Thyroid gland (tissue), 4 donors: ENCODE results near the gene AKAP5. TPM values are rescaled to one million over a fixed set of nuclear protein-coding genes. Genes with fewer than 3 reads are reported as not detected.

Experiments
- DNase-seq, 2 donors: peaks; one replicate each; pipeline ENCODE4 v3.0.0-alpha.2; 2019
- H3K27ac ChIP-seq, 3 donors: fragments of 200-600 bp; sonication (generic); 1 replicate in 2 of 3; 2 replicates in 1 of 3; pipeline ENCODE4 v1.5.1; 2016 to 2019; ENCODE audit warnings: mild to moderate bottlenecking in 1 of 3, moderate library complexity in 1 of 3
- H3K27me3 ChIP-seq: fragments of 200-600 bp; sonication (generic); one replicate; pipeline ENCODE4 v1.5.1; 2019
- H3K36me3 ChIP-seq, 2 donors: fragments of 200-600 bp; sonication (generic); one replicate each; pipeline ENCODE4 v1.5.1; 2016 to 2019
- H3K4me1 ChIP-seq, 2 donors: fragments of 200-600 bp; sonication (generic); one replicate each; pipeline ENCODE4 v1.5.1; 2017 to 2019
- H3K4me3 ChIP-seq, 3 donors: fragments of 200-600 bp; sonication (generic); replicated peaks in 1 of 3; 1 replicate in 2 of 3; 2 replicates in 1 of 3; pipeline ENCODE4 v1.5.1; 2016; ENCODE audit warnings: mild to moderate bottlenecking in 1 of 3
- H3K9me3 ChIP-seq: fragments of 200-600 bp; sonication (generic); one replicate; pipeline ENCODE4 v1.5.1; 2017
- POLR2A ChIP-seq, 2 donors: fragments of 450-650 bp; IDR thresholded peaks; one replicate each; pipeline ENCODE4 v1.6.1; 2017; ENCODE audit warnings: antibody characterized with exemption in 2 of 2, mild to moderate bottlenecking in 2 of 2, moderate library complexity in 1 of 2
- WGBS, 2 donors: methylation state at CpG; one replicate each; pipeline ENCODE4 v1.1.5; 2017; 5-methylcytosine and 5-hydroxymethylcytosine counted together
- intact Hi-C: fragments of 100-400 bp; cut with DNase I; formaldehyde crosslinking; loops from one replicate; pipeline ENCODE4 v1.15.1; 2023
- total RNA-seq, 4 donors: library from RNA; depleted of rRNA; stranded (reverse); fragments of >200 nt; gene quantifications; one replicate each; pipeline ENCODE4 v1.2.3, GENCODE V29; 2016
- TF ChIP-seq, protein P1 (sequence below), 6 experiments: fragments of 200-600 bp in 3 of 6; fragments of 450-650 bp in 3 of 6; sonication (generic) in 3 of 6; IDR thresholded peaks; one replicate each; pipeline ENCODE4 v1.5.1; 2016 to 2019; ENCODE audit warnings: antibody characterized with exemption in 6 of 6, mild to moderate bottlenecking in 2 of 6, inconsistent platforms in 1 of 6, moderate library complexity in 1 of 6

AKAP5 gene
- total RNA-seq, 4 donors from 2014 or later = 0.92 to 1.3 (median 1.0) TPM

DNA sequence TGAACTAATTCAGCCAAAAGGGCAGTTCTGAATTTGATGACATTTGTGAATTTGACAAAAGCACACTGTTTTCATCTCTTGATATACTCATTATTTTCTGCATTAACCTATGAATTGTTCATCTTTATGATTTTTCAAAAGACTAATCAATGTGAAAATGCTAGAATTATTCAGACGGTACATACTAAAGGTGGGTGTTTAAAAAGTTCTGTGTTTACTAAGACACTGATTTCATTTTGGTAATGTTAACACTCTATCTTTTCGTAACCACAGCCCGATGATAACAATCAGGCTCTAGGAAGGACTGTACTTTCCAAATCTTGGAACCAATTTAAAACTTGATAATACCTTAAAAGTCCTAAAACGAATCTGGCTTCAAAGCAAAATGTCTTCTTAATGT is 9.4 kb downstream of the AKAP5 start:
- Histone ChIP-seq H3K27ac (no peak overlapping the region), H3K4me1 (peaks cover 0 to 9% of the 10 kb centered on the region in 2 donors), H3K4me3 (no peak overlapping the region), H3K36me3 (no peaks in the 10 kb centered on the region), H3K9me3 (no peaks in the 10 kb centered on the region), H3K27me3 (no peaks in the 10 kb centered on the region)
- no peak for DNase-seq
- no peak for TF ChIP-seq POLR2A (IDR thresholded peaks at IDR 0.05)
- TF ChIP-seq, protein P1, sequence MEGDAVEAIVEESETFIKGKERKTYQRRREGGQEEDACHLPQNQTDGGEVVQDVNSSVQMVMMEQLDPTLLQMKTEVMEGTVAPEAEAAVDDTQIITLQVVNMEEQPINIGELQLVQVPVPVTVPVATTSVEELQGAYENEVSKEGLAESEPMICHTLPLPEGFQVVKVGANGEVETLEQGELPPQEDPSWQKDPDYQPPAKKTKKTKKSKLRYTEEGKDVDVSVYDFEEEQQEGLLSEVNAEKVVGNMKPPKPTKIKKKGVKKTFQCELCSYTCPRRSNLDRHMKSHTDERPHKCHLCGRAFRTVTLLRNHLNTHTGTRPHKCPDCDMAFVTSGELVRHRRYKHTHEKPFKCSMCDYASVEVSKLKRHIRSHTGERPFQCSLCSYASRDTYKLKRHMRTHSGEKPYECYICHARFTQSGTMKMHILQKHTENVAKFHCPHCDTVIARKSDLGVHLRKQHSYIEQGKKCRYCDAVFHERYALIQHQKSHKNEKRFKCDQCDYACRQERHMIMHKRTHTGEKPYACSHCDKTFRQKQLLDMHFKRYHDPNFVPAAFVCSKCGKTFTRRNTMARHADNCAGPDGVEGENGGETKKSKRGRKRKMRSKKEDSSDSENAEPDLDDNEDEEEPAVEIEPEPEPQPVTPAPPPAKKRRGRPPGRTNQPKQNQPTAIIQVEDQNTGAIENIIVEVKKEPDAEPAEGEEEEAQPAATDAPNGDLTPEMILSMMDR (IDR thresholded peaks at IDR 0.05) = no peak
- WGBS, 2 donors = 80 to 95% methylated on average over 4 of the region's 4 CpGs
- intact Hi-C loops = loop anchor here (10.0 kb wide), 1 partner anchor 130 kb away; no protein-coding TSS in a partner anchor

DNA sequence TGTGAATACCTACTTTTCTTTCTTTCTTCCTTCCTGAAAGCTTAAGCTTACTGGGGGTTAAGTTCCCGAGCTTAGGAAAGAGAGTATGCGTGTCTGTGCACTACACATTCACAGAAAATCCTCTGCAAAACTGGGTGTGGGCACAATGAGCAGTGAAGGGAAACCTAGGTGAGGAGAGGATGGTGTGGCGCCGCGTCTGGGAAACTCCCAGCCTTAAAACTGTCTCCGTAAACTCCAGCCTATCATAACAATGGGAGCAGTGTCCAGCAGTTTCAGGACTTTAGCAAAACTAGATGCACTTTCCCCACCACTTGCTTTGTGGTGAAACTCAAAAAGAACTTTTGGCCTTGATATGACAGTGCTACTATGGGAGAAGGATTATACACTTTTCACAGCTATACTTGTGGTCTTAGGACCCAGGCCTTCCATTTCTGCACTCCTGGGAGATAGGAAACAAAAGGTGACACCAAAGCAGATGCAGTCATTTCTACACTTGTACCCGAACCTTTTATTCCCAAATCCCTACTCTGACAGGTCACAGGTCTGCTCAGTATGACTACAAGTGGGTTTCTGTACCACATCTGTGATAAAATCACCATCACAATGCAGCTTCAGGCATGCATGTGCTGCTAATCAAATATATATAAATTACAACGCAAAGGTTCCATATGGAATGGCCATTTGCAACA is 10.4 kb downstream of the AKAP5 start:
- H3K27ac ChIP-seq = no peak overlapping the region
- 81% methylated on average over 8 of the region's 8 CpGs for WGBS, 2 donors
- no peaks in the 10 kb centered on the region for H3K27me3 ChIP-seq
- TF ChIP-seq, protein P1 (IDR thresholded peaks at IDR 0.05) = no peak
- no peak for TF ChIP-seq POLR2A (IDR thresholded peaks at IDR 0.05)
- no peaks in the 10 kb centered on the region for H3K36me3 ChIP-seq
- DNase-seq = no peak
- intact Hi-C loops = loop anchor here (10.0 kb wide), 1 partner anchor 131 kb away; no protein-coding TSS in a partner anchor
- H3K4me1 ChIP-seq = peaks cover 0 to 9% of the 10 kb centered on the region in 2 donors
- H3K9me3 ChIP-seq = no peaks in the 10 kb centered on the region
- no peak overlapping the region for H3K4me3 ChIP-seq

DNA sequence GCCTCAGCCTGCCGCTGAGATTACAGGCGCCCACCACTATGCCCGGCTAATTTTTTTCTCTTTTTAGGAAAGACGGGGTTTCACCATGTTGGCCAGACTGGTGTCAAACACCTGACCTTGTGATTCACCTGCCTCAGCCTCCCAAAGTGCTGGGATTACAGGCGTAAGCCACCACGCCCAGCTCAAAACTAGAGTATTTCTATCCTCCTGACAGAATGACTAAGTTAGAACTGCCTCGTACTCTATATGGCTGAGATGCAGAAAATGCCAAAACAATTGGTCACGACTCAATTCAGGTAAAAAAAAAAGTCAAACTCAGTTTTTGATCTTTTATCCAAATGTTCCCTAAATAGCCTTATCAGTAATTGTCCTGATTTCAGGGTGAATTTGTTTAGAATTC is 11.1 kb downstream of the AKAP5 start:
- no peak overlapping the region for H3K27ac ChIP-seq
- intact Hi-C loops = loop anchor here (10.0 kb wide), 1 partner anchor 132 kb away; no protein-coding TSS in a partner anchor
- no peak overlapping the region for H3K4me3 ChIP-seq
- no peak for DNase-seq
- TF ChIP-seq, protein P1 (IDR thresholded peaks at IDR 0.05) = no peak
- no peak for TF ChIP-seq POLR2A (IDR thresholded peaks at IDR 0.05)
- no peaks in the 10 kb centered on the region for H3K36me3 ChIP-seq
- WGBS, 2 donors = 97% methylated on average over 8 of the region's 8 CpGs
- no peaks in the 10 kb centered on the region for H3K9me3 ChIP-seq
- H3K4me1 ChIP-seq = peaks cover 0 to 9% of the 10 kb centered on the region in 2 donors
- H3K27me3 ChIP-seq = no peaks in the 10 kb centered on the region

DNA sequence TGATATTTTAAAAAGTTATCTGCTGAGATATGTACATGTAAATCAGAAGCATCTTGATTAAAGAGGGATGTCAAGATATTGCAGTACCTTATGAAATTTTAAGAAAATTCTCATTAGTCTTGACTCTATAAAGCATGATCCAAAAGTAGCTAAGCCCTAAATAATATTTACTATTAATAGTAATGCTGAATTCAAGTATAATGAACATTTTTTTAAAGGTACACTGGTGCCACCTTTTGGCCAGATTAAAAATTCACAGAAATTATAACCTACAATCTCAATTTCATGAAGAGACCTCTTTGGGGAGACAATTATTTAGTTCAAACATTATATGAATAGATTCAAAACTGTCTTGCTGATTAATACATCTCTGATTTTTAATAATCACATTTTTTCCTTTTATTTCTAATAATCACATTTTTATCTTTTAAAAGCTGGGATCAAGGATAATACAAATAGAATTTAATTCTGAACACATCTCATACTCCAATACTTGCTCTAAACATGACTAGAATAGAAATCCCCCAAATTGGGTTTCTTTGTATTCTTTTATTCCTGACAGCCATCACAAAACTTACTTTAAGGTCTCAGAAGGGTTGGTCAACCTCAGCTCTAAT is 13.4 kb downstream of the AKAP5 start:
- intact Hi-C loops = loop anchor here (10.0 kb wide), 1 partner anchor 134 kb away; no protein-coding TSS in a partner anchor
- H3K4me3 ChIP-seq = no peak overlapping the region
- no peaks in the 10 kb centered on the region for H3K36me3 ChIP-seq
- H3K27ac ChIP-seq = no peak overlapping the region
- no peaks in the 10 kb centered on the region for H3K9me3 ChIP-seq
- TF ChIP-seq POLR2A (IDR thresholded peaks at IDR 0.05) = no peak
- TF ChIP-seq, protein P1 (IDR thresholded peaks at IDR 0.05) = peak in 4 of 6 experiments; percentile 7 to 66 (median 51)
- peaks cover 0 to 9% of the 10 kb centered on the region in 2 donors for H3K4me1 ChIP-seq
- H3K27me3 ChIP-seq = no peaks in the 10 kb centered on the region
- no peak for DNase-seq

- WGBS, 2 donors = 85 to 97% methylated on average over 5 of the region's 5 CpGs
- TF ChIP-seq, protein P1 (IDR thresholded peaks at IDR 0.05) = no peak
- TF ChIP-seq POLR2A (IDR thresholded peaks at IDR 0.05) = no peak
These were observed 23.3 kb downstream of the AKAP5 start for GRCh38 chr14:64488590-64489099.

More at GRCh38 chr14:64488590-64489099, 23.3 kb downstream of the AKAP5 start:
- DNase-seq = no peak
- H3K4me3 ChIP-seq = no peak overlapping the region
- no peaks in the 10 kb centered on the region for H3K9me3 ChIP-seq
- peaks cover 0 to 2% of the 10 kb centered on the region in 2 donors for H3K4me1 ChIP-seq
- intact Hi-C loops = no loop called here
- H3K27me3 ChIP-seq = no peaks in the 10 kb centered on the region
- H3K27ac ChIP-seq = no peak overlapping the region
- peaks cover 17 to 27% of the 10 kb centered on the region in 2 donors for H3K36me3 ChIP-seq
